B cell (primary cell): ENCODE measurements around the gene LRRC7. TPM values are rescaled to one million over a fixed set of nuclear protein-coding genes. Genes with fewer than 3 reads are reported as not detected.

Source experiments
- ATAC-seq: fragments of 200-7000 bp; cut with Tn5 transposase; one replicate; pipeline ENCODE4 v1.10.0; 2021; ENCODE audit warnings: low read depth, mild to moderate bottlenecking, moderate number of reproducible peaks, moderate library complexity
- CTCF ChIA-PET: fragments of 350-600 bp; sonication (Branson Sonifier 250); formaldehyde crosslinking; loops from one replicate; lab custom pipeline; 2021; ENCODE audit warnings: antibody characterized with exemption, inconsistent platforms; lab: Charles Lee
- POLR2A ChIA-PET: fragments of 350-600 bp; sonication (Branson Sonifier 250); formaldehyde crosslinking; loops from one replicate; lab custom pipeline; 2021; ENCODE audit warnings: antibody characterized with exemption; lab: Charles Lee
- DNase-seq: peaks from one replicate; pipeline ENCODE4 v3.0.0; 2013
- H2AFZ ChIP-seq: 2 replicates; pipeline ENCODE4 v1.6.1; 2012; ENCODE audit warnings: mild to moderate bottlenecking, low read depth, low read length; ENCODE audit not compliant: insufficient read depth, poor library complexity, severe bottlenecking
- H3K27ac ChIP-seq, 2 donors: 1 replicate in 1 of 2; 2 replicates in 1 of 2; pipeline ENCODE4 v1.5.1; 2012 to 2013; ENCODE audit warnings: low read length in 2 of 2, mild to moderate bottlenecking in 2 of 2, moderate library complexity in 1 of 2
- H3K27me3 ChIP-seq, 4 experiments: fragments of 200-600 bp in 1 of 4; sonication (generic) in 1 of 4; replicated peaks in 1 of 4; 1 replicate in 2 of 4; 2 replicates in 2 of 4; pipeline versions ENCODE4 v1.6.1 to v1.7.0; 2013 to 2016; ENCODE audit warnings: low read length in 3 of 4, mild to moderate bottlenecking in 2 of 4, mixed read lengths in 1 of 4, moderate library complexity in 1 of 4; ENCODE audit not compliant: insufficient read depth in 4 of 4, control insufficient read depth in 3 of 4; ENCODE audit errors: control extremely low read depth in 1 of 4
- H3K36me3 ChIP-seq, 2 experiments: replicated peaks in 1 of 2; 1 replicate in 1 of 2; 2 replicates in 1 of 2; pipeline versions ENCODE4 v1.6.1 to v1.7.1; 2013; ENCODE audit warnings: low read length in 1 of 2; ENCODE audit not compliant: insufficient read depth in 2 of 2, control insufficient read depth in 1 of 2; ENCODE audit errors: control extremely low read depth in 1 of 2, extremely low read depth in 1 of 2
- H3K4me1 ChIP-seq, 2 donors: fragments of 200-600 bp in 1 of 2; sonication (generic) in 1 of 2; 1 replicate in 1 of 2; 2 replicates in 1 of 2; pipeline versions ENCODE4 v1.5.1 to v1.6.1; 2013 to 2017; ENCODE audit warnings: low read length in 2 of 2; ENCODE audit not compliant: control insufficient read depth in 2 of 2, insufficient read depth in 2 of 2
- H3K4me2 ChIP-seq: replicated peaks from 2 replicates; pipeline ENCODE3; 2012; ENCODE audit warnings: mild to moderate bottlenecking, low read depth, low read length; ENCODE audit not compliant: poor library complexity, severe bottlenecking
- H3K4me3 ChIP-seq, 5 experiments: fragments of 200-600 bp in 1 of 5; sonication (generic) in 1 of 5; 1 replicate in 3 of 5; 2 replicates in 2 of 5; pipeline versions ENCODE4 v1.5.1 to v1.7.0; 2011 to 2016; ENCODE audit warnings: low read length in 4 of 5, mild to moderate bottlenecking in 4 of 5, low read depth in 2 of 5, control low read depth in 1 of 5, moderate library complexity in 1 of 5; ENCODE audit not compliant: insufficient read depth in 1 of 5; ENCODE audit errors: control extremely low read depth in 1 of 5, extremely low read depth in 1 of 5
- H3K79me2 ChIP-seq: fragments of 200-600 bp; sonication (generic); one replicate; pipeline ENCODE4 v1.6.0; 2016; ENCODE audit warnings: low read length; ENCODE audit not compliant: control insufficient read depth, insufficient read depth
- H3K9ac ChIP-seq: fragments of 200-600 bp; sonication (generic); 2 replicates; pipeline ENCODE4 v1.6.1; 2017; ENCODE audit warnings: mild to moderate bottlenecking, low read length, moderate library complexity
- H3K9me3 ChIP-seq, 3 donors: one replicate each; pipeline versions ENCODE4 v1.6.1 to v1.7.1; 2013; ENCODE audit warnings: low read length in 2 of 3; ENCODE audit not compliant: control insufficient read depth in 2 of 3, insufficient read depth in 1 of 3; ENCODE audit errors: control extremely low read depth in 1 of 3
- H4K20me1 ChIP-seq: 2 replicates; pipeline ENCODE4 v1.6.0; 2012; ENCODE audit warnings: mild to moderate bottlenecking, low read length; ENCODE audit not compliant: insufficient read depth, control insufficient read depth, poor library complexity, severe bottlenecking
- H3K27ac Mint-ChIP-seq: one replicate; pipeline ENCODE4 v1.8.0; 2021; ENCODE audit warnings: mixed read lengths
- H3K27me3 Mint-ChIP-seq: one replicate; pipeline ENCODE4 v1.8.0; 2021; ENCODE audit warnings: mixed read lengths
- H3K4me1 Mint-ChIP-seq: one replicate; pipeline ENCODE4 v1.8.0; 2021; ENCODE audit warnings: mixed read lengths
- H3K4me3 Mint-ChIP-seq: one replicate; pipeline ENCODE4 v1.8.0; 2021; ENCODE audit warnings: mixed read lengths
- H3K9me3 Mint-ChIP-seq: one replicate; pipeline ENCODE4 v1.8.0; 2022; ENCODE audit warnings: mixed read lengths; ENCODE audit not compliant: insufficient read depth
- CTCF ChIP-seq: fragments of 200-600 bp; IDR thresholded peaks from one replicate; pipeline ENCODE4 v1.8.0; 2022; ENCODE audit warnings: antibody characterized with exemption, mild to moderate bottlenecking
- EZH2 ChIP-seq: IDR thresholded peaks from 2 replicates; pipeline ENCODE4 v1.6.1; 2012; ENCODE audit warnings: borderline replicate concordance, low read depth, mild to moderate bottlenecking, moderate library complexity, low read length; ENCODE audit not compliant: insufficient read depth, poor library complexity, severe bottlenecking
- intact Hi-C: fragments of 100-400 bp; cut with micrococcal nuclease; formaldehyde crosslinking; loops from one replicate; pipeline ENCODE4 v1.10.0; 2022
- polyA plus RNA-seq: library from polyadenylated mRNA; depleted of rRNA; stranded (reverse); fragments of >200 nt; gene quantifications from 2 replicates; pipeline ENCODE4 v1.2.3, GENCODE V29; 2012
- total RNA-seq, 2 donors: library from RNA; stranded (reverse); fragments of 120-200 nt in 1 of 2; gene quantifications; 1 replicate in 1 of 2; 2 replicates in 1 of 2; pipeline versions ENCODE4 v1.2.3 to v1.2.4, GENCODE V29; 2013 to 2022

The LRRC7 gene
- total and polyA plus RNA-seq, 2 donors (not counting 1 experiment from before 2014, with no cell fraction given): not detected

- ChIA-PET POLR2A (no interaction called here), CTCF (no interaction called here)
- intact Hi-C loops: no loop called here
- Histone ChIP-seq H3K79me2 (no peaks in the 10 kb centered on the region), H3K4me3 (no peak overlapping the region), H3K9me3 (no peaks in the 10 kb centered on the region), H2AFZ (no peak overlapping the region), H3K4me1 (no peaks in the 10 kb centered on the region), H3K27me3 (no peaks in the 10 kb centered on the region), H3K9ac (no peak overlapping the region), H3K4me2 (no peak overlapping the region), H3K27ac (no peak overlapping the region), H3K36me3 (no peaks in the 10 kb centered on the region), H4K20me1 (no peaks in the 10 kb centered on the region)
- no peaks in the 10 kb centered on the region for H3K4me1 Mint-ChIP-seq
- no peaks in the 10 kb centered on the region for H3K27me3 Mint-ChIP-seq
- no peaks in the 10 kb centered on the region for H3K9me3 Mint-ChIP-seq
- H3K4me3 Mint-ChIP-seq: no peak overlapping the region
- DNase-seq (no peak), ATAC-seq (no peak)
- TF ChIP-seq EZH2: no peak
- TF ChIP-seq CTCF: no peak
- no peak overlapping the region for H3K27ac Mint-ChIP-seq
Measured at GRCh38 chr1:69639159-69639558, 71.4 kb downstream of the LRRC7 start.

- Histone ChIP-seq H3K79me2 (no peaks in the 10 kb centered on the region), H3K4me1 (no peaks in the 10 kb centered on the region), H3K36me3 (no peaks in the 10 kb centered on the region), H2AFZ (no peak overlapping the region), H3K4me2 (no peak overlapping the region), H4K20me1 (no peaks in the 10 kb centered on the region), H3K27ac (no peak overlapping the region), H3K4me3 (no peak overlapping the region), H3K9ac (no peak overlapping the region), H3K27me3 (no peaks in the 10 kb centered on the region), H3K9me3 (no peaks in the 10 kb centered on the region)
- H3K4me1 Mint-ChIP-seq: no peaks in the 10 kb centered on the region
- ATAC-seq (no peak), DNase-seq (no peak)
- H3K4me3 Mint-ChIP-seq: no peak overlapping the region
- ChIA-PET POLR2A (no interaction called here), CTCF (no interaction called here)
- H3K9me3 Mint-ChIP-seq: no peaks in the 10 kb centered on the region
- H3K27ac Mint-ChIP-seq: no peak overlapping the region
- no peaks in the 10 kb centered on the region for H3K27me3 Mint-ChIP-seq
- intact Hi-C loops: no loop called here
- TF ChIP-seq EZH2: no peak
- no peak for TF ChIP-seq CTCF
Measured at GRCh38 chr1:69643266-69643665, 75.5 kb downstream of the LRRC7 start.
